Esophagus muscularis mucosa (tissue), 3 donors: ENCODE data around the gene HOXA9.

Experiments used
- CTCF ChIP-seq, 3 experiments: fragments of 200-600 bp in 2 of 3; fragments of 450-650 bp in 1 of 3; sonication (generic) in 2 of 3; IDR thresholded peaks; one replicate each; pipeline ENCODE4 v1.5.1; 2017 to 2019; ENCODE audit warnings: antibody characterized with exemption in 3 of 3, mild to moderate bottlenecking in 2 of 3, moderate library complexity in 1 of 3
- POLR2A ChIP-seq: fragments of 450-650 bp; IDR thresholded peaks from one replicate; pipeline ENCODE4 v1.6.1; 2017; ENCODE audit warnings: antibody characterized with exemption, moderate library complexity, mild to moderate bottlenecking, low read depth

DNA sequence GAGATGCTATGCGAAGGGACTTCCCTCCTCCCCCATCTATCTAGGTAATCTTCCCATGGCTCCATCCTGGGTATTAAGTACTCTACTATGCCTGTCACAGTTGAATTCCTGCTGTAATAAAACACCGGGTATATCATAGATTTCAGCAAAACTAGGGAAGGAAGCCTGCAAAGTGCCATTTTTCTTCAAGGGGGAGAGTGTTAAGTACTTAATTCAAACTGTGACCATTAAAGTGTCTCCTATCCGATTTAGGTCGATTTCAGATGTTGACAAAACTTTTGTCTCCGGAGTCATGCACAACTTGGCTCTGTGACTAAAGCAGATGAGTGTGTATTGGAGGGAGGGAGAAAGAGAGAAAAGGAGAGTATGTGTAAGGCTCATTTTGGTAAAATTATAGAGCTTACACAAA lies 39.3 kb downstream of the HOXA9 start:
- TF ChIP-seq CTCF (IDR thresholded peaks at IDR 0.05), result no peak
- TF ChIP-seq POLR2A, result no peak
